Raji (cell line): ENCODE results near the gene USP20.

Experiments
- POLR2A ChIP-seq: IDR thresholded peaks from 2 replicates; pipeline ENCODE4 v1.6.1; 2011; ENCODE audit warnings: low read depth, low read length, control low read depth; ENCODE audit not compliant: insufficient read depth

Gene USP20

DNA sequence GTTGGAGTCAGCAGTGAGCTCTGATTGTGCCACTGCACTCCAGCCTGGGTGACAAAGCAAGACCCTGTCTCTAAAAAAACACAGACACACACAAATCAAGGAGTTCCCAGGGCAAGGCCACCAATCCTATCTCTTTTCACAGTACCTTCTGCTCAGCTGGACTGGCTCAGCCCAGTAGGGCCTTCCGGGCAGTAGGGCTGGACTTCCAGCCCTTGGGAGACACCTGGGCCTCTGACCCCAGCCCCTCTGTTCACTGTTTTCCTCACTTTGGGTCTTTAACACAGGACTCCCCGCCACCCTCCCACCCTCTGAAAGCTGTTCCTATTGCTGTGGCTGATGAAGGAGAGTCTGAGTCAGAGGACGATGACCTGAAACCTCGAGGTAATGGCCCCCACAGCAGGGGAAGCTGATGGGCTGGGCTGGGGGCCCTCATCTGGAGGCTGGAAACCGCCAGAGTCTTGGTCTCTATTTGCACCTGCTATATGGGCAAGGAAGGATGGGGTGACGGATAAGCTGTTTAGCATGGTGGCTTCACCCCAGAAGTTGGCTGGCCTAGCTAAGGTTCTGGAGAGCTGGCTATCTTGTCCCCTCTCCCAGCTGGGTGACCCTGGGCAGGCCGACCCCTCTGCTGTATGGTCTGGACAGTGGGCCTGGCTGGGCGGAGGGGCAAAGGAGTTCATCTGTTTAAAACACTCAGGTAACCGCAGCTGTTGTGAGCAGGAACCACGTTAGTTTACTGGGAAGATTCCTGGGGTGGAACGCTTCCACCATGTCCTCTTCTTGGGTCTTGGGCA, 25.6 kb downstream of the USP20 start:
- TF ChIP-seq POLR2A, result no peak

DNA sequence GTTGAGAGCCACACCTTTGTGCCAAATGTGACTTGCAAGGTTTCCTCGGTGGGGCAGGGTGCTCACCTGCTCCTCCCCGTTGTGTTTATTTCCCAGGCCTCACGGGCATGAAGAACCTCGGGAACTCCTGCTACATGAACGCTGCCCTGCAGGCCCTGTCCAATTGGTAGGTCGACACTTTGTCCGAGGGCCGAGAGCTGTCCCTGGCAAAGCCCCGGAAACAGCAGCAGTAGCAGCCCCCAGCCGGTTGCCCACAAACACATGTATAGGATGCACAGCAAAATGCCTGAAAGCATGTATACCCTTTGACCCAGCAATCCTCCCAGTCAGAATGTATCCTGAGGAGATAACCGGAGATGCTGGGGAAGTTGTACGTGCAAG, 26.2 kb downstream of the USP20 start:
- no peak for TF ChIP-seq POLR2A

GRCh38 chr9:129863059-129863690, 27.9 kb downstream of the USP20 start:
- no peak for TF ChIP-seq POLR2A

GRCh38 chr9:129864991-129865647, 29.9 kb downstream of the USP20 start:
- no peak for TF ChIP-seq POLR2A

- TF ChIP-seq POLR2A, result no peak
Measured at GRCh38 chr9:129865668-129866320, 30.5 kb downstream of the USP20 start.

DNA sequence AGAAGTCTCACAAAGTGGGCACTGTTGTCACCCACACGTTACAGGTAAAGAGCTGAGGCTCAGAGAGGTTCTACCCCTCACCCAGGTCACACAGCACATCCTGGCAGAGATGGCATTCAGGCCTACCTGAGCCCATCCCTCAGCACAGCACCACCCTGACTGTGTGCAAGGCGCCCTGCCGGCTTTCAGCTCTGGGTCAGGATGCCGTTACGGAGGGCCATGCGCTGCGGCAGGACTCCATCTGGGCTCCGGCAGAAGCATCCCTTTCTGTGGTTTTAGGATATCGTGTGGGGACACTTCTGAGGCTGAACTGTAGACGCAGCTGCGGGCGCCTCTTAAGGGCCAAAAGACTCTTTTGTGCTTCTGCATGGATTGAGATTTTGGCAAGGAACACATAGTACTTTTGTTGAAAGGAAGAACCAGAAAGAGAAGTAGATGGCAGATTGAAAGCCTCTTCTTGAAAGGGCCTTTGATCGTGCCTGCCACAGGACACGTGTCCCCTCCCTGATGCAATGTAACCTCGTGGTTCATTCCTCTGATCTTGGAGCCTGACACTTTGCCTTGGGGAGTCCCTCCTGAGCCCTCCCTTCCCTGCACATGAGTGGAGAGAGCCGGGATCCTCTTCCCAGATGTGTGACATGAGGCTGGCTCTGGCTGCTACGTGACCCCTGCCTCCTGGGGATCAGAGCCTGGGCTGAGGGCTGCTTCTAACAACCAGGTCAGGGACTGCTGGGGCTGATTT, 31.3 kb downstream of the USP20 start:
- TF ChIP-seq POLR2A, result no peak

DNA sequence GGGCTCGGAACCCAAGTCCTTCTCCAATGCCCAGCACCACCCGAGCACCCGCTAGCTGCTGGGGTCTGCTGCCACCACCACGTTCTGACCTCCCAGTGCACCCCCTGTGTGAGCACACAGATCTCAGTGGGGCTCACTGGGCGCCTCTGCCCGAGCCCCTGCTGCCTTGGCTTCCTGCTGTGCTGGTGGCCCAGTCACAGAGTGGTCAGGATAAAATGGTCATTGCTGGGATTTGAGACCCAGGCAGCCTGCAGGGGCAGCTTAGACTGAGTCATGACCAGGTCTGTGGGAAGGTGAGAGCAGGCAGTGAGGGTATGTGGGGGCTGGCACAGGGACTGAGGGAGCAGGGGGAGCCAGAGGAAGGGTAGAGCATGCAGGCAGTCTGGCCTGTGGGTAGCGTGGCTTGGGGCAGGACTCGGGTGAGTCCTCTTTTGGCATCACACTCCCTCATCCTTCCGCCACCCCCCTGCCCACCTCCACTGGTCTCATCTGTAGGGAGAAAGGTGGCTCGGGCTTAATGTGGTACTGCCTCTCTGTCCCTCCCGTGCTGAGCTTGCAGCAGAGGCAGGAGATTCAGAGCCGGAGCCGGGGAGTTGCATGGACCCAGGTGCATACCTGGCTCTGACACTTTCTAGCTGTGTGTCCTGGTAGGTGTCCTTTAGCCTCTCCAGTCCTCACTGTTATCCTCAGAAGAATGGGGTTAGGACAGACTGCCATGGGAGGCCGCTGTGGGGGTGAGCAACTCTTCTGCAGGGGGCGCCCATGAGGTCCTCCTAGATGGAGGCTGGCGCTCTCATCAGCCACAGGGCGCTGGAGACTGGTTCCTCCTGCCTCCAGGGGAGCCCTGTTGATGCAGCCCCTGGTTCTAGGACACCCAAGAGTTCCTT, 32.1 kb downstream of the USP20 start:
- no peak for TF ChIP-seq POLR2A

DNA sequence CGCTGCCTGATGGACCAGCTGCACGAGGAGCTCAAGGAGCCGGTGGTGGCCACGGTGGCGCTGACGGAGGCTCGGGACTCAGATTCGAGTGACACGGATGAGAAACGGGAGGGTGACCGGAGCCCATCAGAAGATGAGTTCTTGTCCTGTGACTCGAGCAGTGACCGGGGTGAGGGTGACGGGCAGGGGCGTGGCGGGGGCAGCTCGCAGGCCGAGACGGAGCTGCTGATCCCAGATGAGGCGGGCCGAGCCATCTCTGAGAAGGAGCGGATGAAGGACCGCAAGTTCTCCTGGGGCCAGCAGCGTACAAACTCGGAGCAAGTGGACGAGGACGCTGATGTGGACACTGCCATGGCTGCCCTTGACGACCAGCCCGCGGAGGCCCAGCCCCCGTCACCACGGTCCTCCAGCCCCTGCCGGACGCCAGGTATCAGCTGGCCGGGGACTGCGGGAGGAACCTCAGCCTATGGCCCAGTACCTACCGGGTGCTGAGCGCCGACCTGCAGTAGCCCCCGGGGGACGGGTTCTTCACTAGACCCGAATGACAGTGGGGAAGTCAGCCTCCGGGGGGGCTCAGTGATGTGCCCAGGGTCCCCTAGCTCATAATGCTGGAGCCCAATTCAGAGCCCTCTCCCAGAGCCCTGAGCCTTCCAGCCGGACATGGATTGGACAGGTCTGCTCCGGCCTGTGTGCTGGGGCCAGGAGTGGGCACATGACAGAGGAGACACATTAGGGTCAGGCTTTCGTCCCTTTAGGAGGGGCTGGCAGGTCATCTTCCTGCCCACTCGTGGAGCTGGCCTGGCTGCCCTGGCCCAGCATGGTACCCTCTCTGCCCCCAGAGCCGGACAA, 33.0 kb downstream of the USP20 start:
- TF ChIP-seq POLR2A, result no peak

DNA sequence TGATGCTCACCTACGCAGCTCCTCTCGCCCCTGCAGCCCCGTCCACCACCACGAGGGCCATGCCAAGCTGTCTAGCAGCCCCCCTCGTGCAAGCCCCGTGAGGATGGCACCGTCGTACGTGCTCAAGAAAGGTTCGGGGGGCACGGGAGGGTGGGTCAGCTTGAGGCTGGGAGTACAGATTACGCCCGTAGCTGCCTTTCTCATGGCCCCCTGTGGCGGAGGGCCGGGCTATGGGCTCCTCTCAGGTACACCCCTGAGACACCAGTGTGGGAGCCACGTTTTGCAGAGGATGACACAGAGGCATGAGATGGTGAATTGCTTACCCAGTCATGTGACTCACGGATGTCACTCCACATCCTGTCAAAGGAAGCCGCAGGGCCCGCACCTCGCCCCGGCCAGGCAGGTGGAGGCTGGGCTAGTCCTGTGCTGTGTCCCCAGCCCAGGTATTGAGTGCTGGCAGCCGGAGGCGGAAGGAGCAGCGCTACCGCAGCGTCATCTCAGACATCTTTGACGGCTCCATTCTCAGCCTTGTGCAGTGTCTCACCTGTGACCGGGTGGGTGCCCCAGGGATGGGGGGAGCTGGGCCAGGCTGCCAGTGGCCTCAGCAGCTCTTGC, 33.7 kb downstream of the USP20 start:
- TF ChIP-seq POLR2A, result no peak

DNA sequence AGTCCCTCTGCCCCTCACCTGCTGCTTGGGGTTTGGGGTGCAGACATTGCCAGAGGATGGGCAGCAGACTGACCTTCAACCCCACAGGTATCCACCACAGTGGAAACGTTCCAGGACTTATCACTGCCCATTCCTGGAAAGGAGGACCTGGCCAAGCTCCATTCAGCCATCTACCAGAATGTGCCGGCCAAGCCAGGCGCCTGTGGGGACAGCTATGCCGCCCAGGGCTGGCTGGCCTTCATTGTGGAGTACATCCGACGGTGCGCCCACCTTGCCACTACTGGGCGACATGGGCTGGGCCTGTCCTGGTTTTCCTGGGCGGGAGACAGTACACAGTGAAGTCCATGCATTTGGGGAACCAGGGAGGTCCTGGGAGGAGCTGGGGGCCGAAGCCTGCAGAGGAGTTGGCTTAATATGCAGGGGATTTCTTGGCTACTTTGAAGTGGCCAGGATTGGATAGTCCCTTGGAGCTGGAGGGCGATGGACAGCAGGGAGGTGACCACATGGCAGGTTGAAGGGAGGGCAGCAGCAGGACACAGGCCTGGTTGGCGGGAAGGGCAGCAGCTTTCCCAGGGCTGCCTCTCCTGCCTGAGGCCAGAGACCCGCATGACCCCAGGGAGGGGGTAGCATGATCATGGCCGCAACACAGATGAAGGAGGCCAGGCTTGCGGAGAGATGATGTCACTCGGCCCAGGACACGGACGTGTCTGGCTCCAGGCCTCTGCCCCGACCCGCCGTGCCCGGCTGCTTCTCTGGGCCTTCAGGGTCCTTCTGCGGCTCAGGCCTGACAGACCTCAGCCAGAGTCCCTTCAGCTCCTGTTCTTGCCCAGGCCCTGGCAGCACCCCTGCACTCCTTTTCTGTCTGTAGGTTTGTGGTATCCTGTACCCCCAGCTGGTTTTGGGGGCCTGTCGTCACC, 34.6 kb downstream of the USP20 start:
- no peak for TF ChIP-seq POLR2A

DNA sequence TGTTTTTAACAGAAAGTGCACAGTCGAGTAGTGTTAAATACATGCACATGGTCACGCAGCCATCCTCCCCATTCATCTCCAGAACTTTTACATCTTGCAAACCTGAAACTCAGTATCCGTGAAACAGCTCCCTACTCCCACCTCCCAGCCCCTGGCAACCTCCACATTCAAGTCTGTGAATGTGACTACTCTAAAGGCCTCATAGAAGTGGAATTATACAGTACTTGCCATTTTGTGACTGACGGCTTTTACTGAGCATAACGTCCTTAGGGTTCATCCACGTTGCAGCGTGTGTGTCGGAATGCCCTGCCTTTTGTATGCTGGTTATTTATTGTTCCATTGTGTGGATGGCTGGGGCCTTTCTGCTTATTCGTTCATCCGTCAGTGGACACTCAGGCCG, 35.8 kb downstream of the USP20 start:
- TF ChIP-seq POLR2A, result no peak
